Fibroblast of lung (primary cell): ENCODE measurements around the gene GLDC. TPM values are rescaled to one million over a fixed set of nuclear protein-coding genes. Genes with fewer than 3 reads are reported as not detected.

Experiments used
- DNase-seq, 2 donors: peaks; one replicate each; pipeline versions ENCODE4 v3.0.0 to v3.0.0-alpha.2; 2010; ENCODE audit warnings: low read depth in 2 of 2
- H2AFZ ChIP-seq: 2 replicates; pipeline ENCODE4 v1.5.1; 2012; ENCODE audit warnings: low read length, control low read depth, inconsistent platforms
- H3K27ac ChIP-seq: 2 replicates; pipeline ENCODE4 v1.5.1; 2011; ENCODE audit warnings: low read length, control low read depth; ENCODE audit not compliant: insufficient read depth
- H3K27me3 ChIP-seq: 2 replicates; pipeline ENCODE4 v1.5.1; 2011; ENCODE audit warnings: mild to moderate bottlenecking, low read length; ENCODE audit not compliant: control insufficient read depth, insufficient read depth
- H3K36me3 ChIP-seq: 2 replicates; pipeline ENCODE4 v1.5.1; 2011; ENCODE audit warnings: low read length; ENCODE audit not compliant: control insufficient read depth, insufficient read depth
- H3K4me1 ChIP-seq: 2 replicates; pipeline ENCODE4 v1.5.1; 2011; ENCODE audit warnings: low read length; ENCODE audit not compliant: control insufficient read depth, insufficient read depth; ENCODE audit errors: extremely low read depth
- H3K4me2 ChIP-seq: 2 replicates; pipeline ENCODE4 v1.5.1; 2011; ENCODE audit warnings: low read length, control low read depth; ENCODE audit not compliant: insufficient read depth; ENCODE audit errors: extremely low read depth
- H3K4me3 ChIP-seq, 4 experiments: fragments of 200-600 bp in 1 of 4; sonication (generic) in 1 of 4; replicated peaks in 1 of 4; 2 replicates each; pipeline ENCODE4 v1.5.1; 2011 to 2016; ENCODE audit warnings: low read length in 4 of 4, low read depth in 3 of 4, mild to moderate bottlenecking in 3 of 4, control low read depth in 2 of 4, inconsistent platforms in 1 of 4, mixed read lengths in 1 of 4; ENCODE audit not compliant: insufficient read depth in 1 of 4; ENCODE audit errors: control extremely low read depth in 1 of 4
- H3K79me2 ChIP-seq: 2 replicates; pipeline ENCODE4 v1.5.1; 2012; ENCODE audit warnings: mild to moderate bottlenecking, low read length, inconsistent platforms; ENCODE audit not compliant: control insufficient read depth, insufficient read depth
- H3K9ac ChIP-seq: 2 replicates; pipeline ENCODE4 v1.5.1; 2011; ENCODE audit warnings: mild to moderate bottlenecking, low read length, control low read depth; ENCODE audit not compliant: insufficient read depth
- H3K9me3 ChIP-seq: 2 replicates; pipeline ENCODE4 v1.5.1; 2012; ENCODE audit warnings: low read depth, low read length; ENCODE audit not compliant: control insufficient read depth, insufficient read depth
- H4K20me1 ChIP-seq: 2 replicates; pipeline ENCODE4 v1.5.1; 2011; ENCODE audit warnings: low read length; ENCODE audit not compliant: control insufficient read depth, insufficient read depth; ENCODE audit errors: extremely low read depth
- CTCF ChIP-seq, 2 donors: IDR thresholded peaks in 1 of 2; conservative IDR thresholded peaks in 1 of 2; 1 replicate in 1 of 2; 2 replicates in 1 of 2; pipeline ENCODE4 v1.5.1; 2011 to 2012; ENCODE audit warnings: low read length in 2 of 2, control low read depth in 1 of 2, inconsistent platforms in 1 of 2, low read depth in 1 of 2, mild to moderate bottlenecking in 1 of 2
- EZH2 ChIP-seq: IDR thresholded peaks from 2 replicates; pipeline ENCODE4 v1.5.1; 2012; ENCODE audit warnings: low read length, control low read depth, mild to moderate bottlenecking; ENCODE audit errors: missing control alignments
- polyA plus RNA-seq, 2 donors: library from polyadenylated mRNA; depleted of rRNA in 1 of 2; stranded (reverse) in 1 of 2; unstranded in 1 of 2; fragments of >200 nt; gene quantifications; 2 replicates each; pipeline ENCODE4 v1.2.1, GENCODE V29; 2011 to 2012; ENCODE audit warnings: missing spikeins in 1 of 2
- total RNA-seq: library from RNA; depleted of rRNA; stranded (reverse); fragments of >200 nt; gene quantifications from 2 replicates; pipeline ENCODE4 v1.2.1, GENCODE V29; 2014

The GLDC gene
- total and polyA plus RNA-seq, 2 donors (not counting 1 experiment from before 2014, with no cell fraction given), result 0.45 to 0.83 TPM

- Histone ChIP-seq H3K9ac (no peak overlapping the region), H3K36me3 (no peaks in the 10 kb centered on the region), H3K9me3 (no peaks in the 10 kb centered on the region), H3K27ac (no peak overlapping the region), H3K4me3 (no peak overlapping the region), H4K20me1 (no peaks in the 10 kb centered on the region), H2AFZ (no peak overlapping the region), H3K4me1 (peaks cover 9% of the 10 kb centered on the region), H3K79me2 (no peaks in the 10 kb centered on the region), H3K27me3 (no peaks in the 10 kb centered on the region), H3K4me2 (peak overlapping the region; percentile 20)
- peak; percentile 52 to 69 for DNase-seq
- TF ChIP-seq CTCF (conservative IDR thresholded peaks at IDR 0.05 in 1 of 2, IDR thresholded peaks at IDR 0.05 in 1 of 2; ENCODE audit: low read depth in 1 of 2, low read length in 2 of 2), result no peak
- TF ChIP-seq EZH2, result no peak
Observed at GRCh38 chr9:6552498-6553121, 92.9 kb downstream of the GLDC start.

DNA sequence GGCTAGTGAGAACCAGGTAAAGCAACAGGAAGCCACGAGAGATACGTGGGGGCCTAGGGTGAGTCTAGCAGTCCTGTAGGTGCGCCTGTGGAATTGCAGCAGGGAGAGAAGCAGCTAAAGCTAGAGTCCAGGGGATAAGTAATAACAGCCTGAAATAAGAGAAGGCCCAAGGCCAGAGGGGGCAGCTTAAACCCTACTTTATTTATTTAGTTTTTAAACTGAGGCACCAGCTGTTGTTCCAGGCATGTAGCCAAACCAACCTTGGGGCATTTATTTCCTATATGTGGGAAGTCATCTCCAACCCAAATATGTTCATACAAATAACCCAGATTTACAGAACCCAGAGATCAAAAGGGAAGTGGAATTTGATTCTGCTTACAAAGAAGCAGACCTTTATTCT is 93.5 kb downstream of the GLDC start:
- Histone ChIP-seq H3K27ac (no peak overlapping the region), H3K79me2 (no peaks in the 10 kb centered on the region), H4K20me1 (no peaks in the 10 kb centered on the region), H3K36me3 (no peaks in the 10 kb centered on the region), H3K4me3 (no peak overlapping the region), H3K4me1 (peaks cover 9% of the 10 kb centered on the region), H2AFZ (no peak overlapping the region), H3K9ac (no peak overlapping the region), H3K27me3 (no peaks in the 10 kb centered on the region), H3K4me2 (peak overlapping the region; percentile 23), H3K9me3 (no peaks in the 10 kb centered on the region)
- peak; percentile 15 to 48 for TF ChIP-seq CTCF (conservative IDR thresholded peaks at IDR 0.05 in 1 of 2, IDR thresholded peaks at IDR 0.05 in 1 of 2; ENCODE audit: low read depth in 1 of 2, low read length in 2 of 2)
- TF ChIP-seq EZH2, result no peak
- peak; percentile 76 to 89 for DNase-seq

- no peak overlapping the region for H2AFZ ChIP-seq
- no peak overlapping the region for H3K27ac ChIP-seq
- TF ChIP-seq EZH2 (no peak), CTCF (conservative IDR thresholded peaks at IDR 0.05 in 1 of 2, IDR thresholded peaks at IDR 0.05 in 1 of 2; ENCODE audit: low read depth in 1 of 2, low read length in 2 of 2) (no peak)
- no peak for DNase-seq
- no peak overlapping the region for H3K9ac ChIP-seq
- H3K4me2 ChIP-seq, result no peak overlapping the region
- H3K36me3 ChIP-seq, result no peaks in the 10 kb centered on the region
- H3K9me3 ChIP-seq, result no peaks in the 10 kb centered on the region
- H3K79me2 ChIP-seq, result no peaks in the 10 kb centered on the region
- peaks cover 9% of the 10 kb centered on the region for H3K4me1 ChIP-seq
- no peak overlapping the region for H3K4me3 ChIP-seq
- H3K27me3 ChIP-seq, result no peaks in the 10 kb centered on the region
- H4K20me1 ChIP-seq, result no peaks in the 10 kb centered on the region
Observed at GRCh38 chr9:6551136-6551535, 94.4 kb downstream of the GLDC start.
